ENCODE data around the gene MTMR6. TPM values are rescaled to one million over a fixed set of nuclear protein-coding genes. Genes with fewer than 3 reads are reported as not detected.
A peak's percentile ranks its signal among the peaks of the same experiment; 100 is the strongest.

Gene MTMR6
- polyA plus RNA-seq, 1 donor (not counting 4 experiments of a cell fraction or from before 2014, with no cell fraction given), result 20.3 TPM

GRCh38 chr13:25249001-25249543, 38.2 kb downstream of the MTMR6 start:
- Histone ChIP-seq H2AFZ (ENCODE audit: control insufficient read depth, low read length) (no peak overlapping the region), H3K9me1 (ENCODE audit: control insufficient read depth, extremely low read depth, insufficient read depth, low read length) (no peaks in the 10 kb centered on the region), H3K36me3 (ENCODE audit: control insufficient read depth in 2 of 2, extremely low read depth in 1 of 2, insufficient read depth in 2 of 2, low read length in 2 of 2) (peaks cover 0 to 1% of the 10 kb centered on the region in 2 experiments), H3K27me3 (ENCODE audit: control insufficient read depth, extremely low read depth, insufficient read depth, low read length) (no peaks in the 10 kb centered on the region), H3K4me3 (ENCODE audit: control insufficient read depth in 2 of 3, extremely low read depth in 1 of 3, insufficient read depth in 2 of 3, low read depth in 1 of 3, low read length in 3 of 3) (no peak overlapping the region), H3K9me3 (ENCODE audit: control insufficient read depth, low read depth, low read length) (no peaks in the 10 kb centered on the region), H3K27ac (ENCODE audit: control insufficient read depth, insufficient read depth, low read length) (no peak overlapping the region), H3K9ac (ENCODE audit: control insufficient read depth, extremely low read depth, insufficient read depth, low read length) (no peak overlapping the region), H4K20me1 (ENCODE audit: control insufficient read depth, extremely low read depth, insufficient read depth, low read length) (no peaks in the 10 kb centered on the region), H3K4me2 (ENCODE audit: control insufficient read depth, extremely low read depth, insufficient read depth, low read depth, low read length) (no peak overlapping the region), H3K4me1 (ENCODE audit: control insufficient read depth, extremely low read depth, insufficient read depth, low read length) (no peaks in the 10 kb centered on the region), H3K79me2 (ENCODE audit: control insufficient read depth, insufficient read depth, low read length) (no peaks in the 10 kb centered on the region)
- dilution Hi-C loops (cut with MboI; ENCODE audit: extremely low pct_ligation_motif_present, low sequenced_read_pairs), result no loop called here
- DNase-seq (ENCODE audit: low read depth, low spot score), result no peak
- no peak for FAIRE-seq
- TF ChIP-seq CTCF (optimal IDR thresholded peaks at IDR 0.05 in 1 of 3, IDR thresholded peaks at IDR 0.05 in 1 of 3, conservative IDR thresholded peaks at IDR 0.05 in 1 of 3; ENCODE audit: extremely low read depth in 1 of 3, insufficient read depth in 2 of 3, low read length in 3 of 3), result peak in 2 of 3 experiments; percentile 16 to 30
- TF ChIP-seq EZH2 (IDR thresholded peaks at IDR 0.05; ENCODE audit: low read length), result no peak

GRCh38 chr13:25248071-25248470, 39.2 kb downstream of the MTMR6 start:
- no peak overlapping the region for H3K4me3 ChIP-seq (ENCODE audit: control insufficient read depth in 2 of 3, extremely low read depth in 1 of 3, insufficient read depth in 2 of 3, low read depth in 1 of 3, low read length in 3 of 3)
- no peak for DNase-seq (ENCODE audit: low read depth, low spot score)
- dilution Hi-C loops (cut with MboI; ENCODE audit: extremely low pct_ligation_motif_present, low sequenced_read_pairs), result no loop called here
- no peaks in the 10 kb centered on the region for H3K9me1 ChIP-seq (ENCODE audit: control insufficient read depth, extremely low read depth, insufficient read depth, low read length)
- no peak overlapping the region for H3K4me2 ChIP-seq (ENCODE audit: control insufficient read depth, extremely low read depth, insufficient read depth, low read depth, low read length)
- no peaks in the 10 kb centered on the region for H4K20me1 ChIP-seq (ENCODE audit: control insufficient read depth, extremely low read depth, insufficient read depth, low read length)
- H3K27ac ChIP-seq (ENCODE audit: control insufficient read depth, insufficient read depth, low read length), result no peak overlapping the region
- H3K4me1 ChIP-seq (ENCODE audit: control insufficient read depth, extremely low read depth, insufficient read depth, low read length), result no peaks in the 10 kb centered on the region
- no peaks in the 10 kb centered on the region for H3K79me2 ChIP-seq (ENCODE audit: control insufficient read depth, insufficient read depth, low read length)
- no peak for TF ChIP-seq CTCF (optimal IDR thresholded peaks at IDR 0.05 in 1 of 3, IDR thresholded peaks at IDR 0.05 in 1 of 3, conservative IDR thresholded peaks at IDR 0.05 in 1 of 3; ENCODE audit: extremely low read depth in 1 of 3, insufficient read depth in 2 of 3, low read length in 3 of 3)
- TF ChIP-seq EZH2 (IDR thresholded peaks at IDR 0.05; ENCODE audit: low read length), result no peak
- H3K36me3 ChIP-seq (ENCODE audit: control insufficient read depth in 2 of 2, extremely low read depth in 1 of 2, insufficient read depth in 2 of 2, low read length in 2 of 2), result peaks cover 0 to 1% of the 10 kb centered on the region in 2 experiments
- H3K9ac ChIP-seq (ENCODE audit: control insufficient read depth, extremely low read depth, insufficient read depth, low read length), result no peak overlapping the region
- FAIRE-seq, result no peak
- H3K9me3 ChIP-seq (ENCODE audit: control insufficient read depth, low read depth, low read length), result no peaks in the 10 kb centered on the region
- no peak overlapping the region for H2AFZ ChIP-seq (ENCODE audit: control insufficient read depth, low read length)
- H3K27me3 ChIP-seq (ENCODE audit: control insufficient read depth, extremely low read depth, insufficient read depth, low read length), result no peaks in the 10 kb centered on the region
